Retinal pigment epithelial cell (primary cell): ENCODE measurements around the gene ZFYVE28.

ENCODE experiments used
- DNase-seq: peaks from one replicate; pipeline ENCODE4 v3.0.0-alpha.2; 2010; ENCODE audit warnings: low read depth
- H3K4me3 ChIP-seq: 2 replicates; pipeline ENCODE4 v1.5.1; 2011; ENCODE audit warnings: mild to moderate bottlenecking, low read length, control low read depth, moderate library complexity
- TF ChIP-seq, protein P1 (sequence below): conservative IDR thresholded peaks from 2 replicates; pipeline ENCODE4 v1.5.1; 2011; ENCODE audit warnings: low read depth, low read length, control low read depth, inconsistent platforms

Gene ZFYVE28

DNA sequence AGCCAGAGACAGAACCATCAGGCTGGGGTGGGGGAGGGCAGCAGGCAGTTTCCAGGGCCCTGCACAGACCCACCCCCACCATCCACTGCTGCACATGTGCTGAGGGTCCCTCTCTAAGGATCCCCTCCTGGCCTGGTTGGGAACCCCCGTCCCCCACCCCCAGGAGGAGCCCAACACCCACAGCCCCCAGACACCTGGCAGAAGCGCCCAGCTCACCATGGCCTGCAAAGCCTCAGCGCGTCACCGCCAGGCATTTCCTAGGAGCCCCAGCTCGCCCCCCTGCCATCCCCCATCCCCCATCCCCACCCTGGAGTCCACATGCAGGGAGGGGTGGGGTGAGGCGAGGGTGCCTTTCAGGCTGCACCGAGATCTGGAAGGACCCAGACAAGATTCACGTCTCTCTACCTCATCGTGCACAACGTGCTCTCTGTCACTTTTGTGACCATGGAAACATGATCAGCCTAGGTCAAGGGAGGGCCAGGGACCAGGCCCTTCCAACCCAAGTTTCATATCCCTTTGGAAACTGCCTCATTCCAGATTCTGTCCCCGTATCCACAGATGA, 165.8 kb downstream of the ZFYVE28 start:
- no peak overlapping the region for H3K4me3 ChIP-seq
- TF ChIP-seq, protein P1, sequence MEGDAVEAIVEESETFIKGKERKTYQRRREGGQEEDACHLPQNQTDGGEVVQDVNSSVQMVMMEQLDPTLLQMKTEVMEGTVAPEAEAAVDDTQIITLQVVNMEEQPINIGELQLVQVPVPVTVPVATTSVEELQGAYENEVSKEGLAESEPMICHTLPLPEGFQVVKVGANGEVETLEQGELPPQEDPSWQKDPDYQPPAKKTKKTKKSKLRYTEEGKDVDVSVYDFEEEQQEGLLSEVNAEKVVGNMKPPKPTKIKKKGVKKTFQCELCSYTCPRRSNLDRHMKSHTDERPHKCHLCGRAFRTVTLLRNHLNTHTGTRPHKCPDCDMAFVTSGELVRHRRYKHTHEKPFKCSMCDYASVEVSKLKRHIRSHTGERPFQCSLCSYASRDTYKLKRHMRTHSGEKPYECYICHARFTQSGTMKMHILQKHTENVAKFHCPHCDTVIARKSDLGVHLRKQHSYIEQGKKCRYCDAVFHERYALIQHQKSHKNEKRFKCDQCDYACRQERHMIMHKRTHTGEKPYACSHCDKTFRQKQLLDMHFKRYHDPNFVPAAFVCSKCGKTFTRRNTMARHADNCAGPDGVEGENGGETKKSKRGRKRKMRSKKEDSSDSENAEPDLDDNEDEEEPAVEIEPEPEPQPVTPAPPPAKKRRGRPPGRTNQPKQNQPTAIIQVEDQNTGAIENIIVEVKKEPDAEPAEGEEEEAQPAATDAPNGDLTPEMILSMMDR, result no peak
- no peak for DNase-seq

DNA sequence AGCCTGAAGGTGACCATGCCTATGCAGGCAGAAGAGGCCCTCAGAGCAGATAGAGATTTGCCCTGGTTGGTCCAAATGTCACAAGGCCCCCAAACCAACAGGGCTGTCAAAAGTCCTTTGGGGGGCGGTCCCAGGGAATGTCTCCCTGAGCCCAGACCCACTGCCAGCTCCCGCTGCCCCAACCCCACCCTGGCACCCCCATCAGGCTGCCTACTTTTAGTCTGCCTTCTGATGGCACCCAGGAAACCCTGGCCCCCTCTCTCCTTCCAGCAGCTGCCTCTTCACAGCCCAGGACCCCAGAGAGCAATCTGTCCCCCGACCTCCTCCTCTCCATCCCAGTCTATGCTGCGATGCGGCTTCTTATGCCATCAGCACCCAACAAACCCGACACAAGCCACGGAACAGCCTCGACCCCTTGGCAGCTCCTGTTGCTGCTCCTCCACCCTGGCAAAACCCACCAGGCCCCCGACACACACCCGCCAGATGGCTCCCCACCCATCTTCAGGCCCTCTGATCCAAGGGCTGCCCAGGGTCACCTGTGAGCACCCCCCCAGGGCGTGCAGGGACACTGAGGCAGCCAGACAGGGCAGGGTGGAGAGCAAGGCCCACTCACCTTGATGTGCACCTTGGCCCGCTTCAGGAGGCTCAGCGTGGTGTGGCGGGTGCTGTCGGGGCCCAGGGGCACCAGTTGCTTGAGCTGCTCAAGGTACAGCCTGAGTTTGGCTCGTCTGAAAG, 166.5 kb downstream of the ZFYVE28 start:
- H3K4me3 ChIP-seq, result no peak overlapping the region
- DNase-seq, result no peak
- TF ChIP-seq, protein P1, result no peak

DNA sequence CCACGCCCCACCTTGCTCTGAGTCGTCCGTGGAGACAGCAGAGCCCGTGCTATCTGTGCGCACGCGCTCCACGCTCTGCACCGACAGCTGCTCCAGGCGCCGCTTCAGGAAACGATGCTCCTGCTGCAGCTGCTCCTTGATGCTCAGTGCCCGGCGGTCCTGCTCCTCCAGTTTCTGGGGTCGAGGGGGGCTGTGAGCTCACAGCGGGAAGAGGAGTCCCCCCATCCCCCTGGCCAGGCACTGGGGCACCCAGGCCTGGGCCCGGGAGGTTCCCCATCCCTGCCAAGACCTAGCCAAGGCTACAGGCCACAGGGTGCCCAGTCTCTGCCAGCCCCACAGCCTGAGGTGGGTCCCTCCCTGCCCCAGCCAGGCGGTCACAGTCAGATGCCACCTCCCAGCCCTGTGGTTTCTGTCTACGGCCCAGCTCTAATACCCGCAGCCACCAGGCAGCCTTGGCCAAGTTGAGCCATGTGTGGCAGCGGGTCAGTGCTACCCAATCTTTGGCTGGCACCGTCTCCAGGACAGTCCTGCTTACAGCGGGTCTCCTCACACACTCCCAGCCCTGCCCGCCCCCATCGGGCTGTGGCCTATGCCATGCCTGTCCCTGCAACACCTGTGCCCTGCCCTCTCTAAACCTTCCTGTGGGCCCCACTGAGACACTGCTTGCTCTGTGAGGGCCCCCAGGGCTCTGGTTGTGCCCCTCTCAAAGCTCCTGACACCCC, 167.2 kb downstream of the ZFYVE28 start:
- H3K4me3 ChIP-seq, result no peak overlapping the region
- DNase-seq, result no peak
- TF ChIP-seq, protein P1, result no peak

DNA sequence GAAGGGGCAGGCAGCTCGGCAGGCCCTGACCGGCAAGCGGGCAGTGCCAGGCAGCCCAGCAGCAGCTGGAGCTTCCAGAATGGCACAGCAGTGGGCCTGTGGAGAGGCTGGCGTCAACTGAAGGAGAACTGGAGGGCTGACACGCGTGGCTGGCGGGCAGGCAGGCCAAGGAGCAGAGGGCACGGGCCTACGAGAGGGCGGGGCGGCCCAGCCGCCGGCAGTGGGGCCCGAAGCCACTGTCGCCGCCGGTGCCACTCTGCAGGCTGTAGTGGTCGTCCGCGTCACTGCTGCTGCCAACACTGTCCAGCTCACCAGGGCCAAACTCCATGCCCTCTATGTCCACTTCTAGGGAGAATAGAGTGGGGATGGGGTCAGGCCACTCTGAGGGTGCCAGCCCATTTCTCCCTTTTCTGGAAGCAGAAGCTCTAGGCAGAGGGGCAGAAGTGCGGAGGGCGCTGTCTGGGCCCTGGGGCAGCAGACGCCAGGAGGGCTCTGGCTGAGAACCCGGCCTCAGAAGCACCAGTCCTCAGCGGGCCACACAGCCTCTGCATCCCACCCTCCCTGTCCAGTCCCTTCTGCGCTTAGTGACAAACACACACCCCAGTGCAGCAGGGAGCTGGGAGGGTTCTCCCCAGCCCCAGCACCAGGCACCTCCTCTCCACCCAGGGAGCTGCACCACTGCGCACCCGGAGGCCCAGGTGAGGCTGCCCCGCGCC, 167.9 kb downstream of the ZFYVE28 start:
- DNase-seq, result no peak
- no peak overlapping the region for H3K4me3 ChIP-seq
- TF ChIP-seq, protein P1, result no peak

DNA sequence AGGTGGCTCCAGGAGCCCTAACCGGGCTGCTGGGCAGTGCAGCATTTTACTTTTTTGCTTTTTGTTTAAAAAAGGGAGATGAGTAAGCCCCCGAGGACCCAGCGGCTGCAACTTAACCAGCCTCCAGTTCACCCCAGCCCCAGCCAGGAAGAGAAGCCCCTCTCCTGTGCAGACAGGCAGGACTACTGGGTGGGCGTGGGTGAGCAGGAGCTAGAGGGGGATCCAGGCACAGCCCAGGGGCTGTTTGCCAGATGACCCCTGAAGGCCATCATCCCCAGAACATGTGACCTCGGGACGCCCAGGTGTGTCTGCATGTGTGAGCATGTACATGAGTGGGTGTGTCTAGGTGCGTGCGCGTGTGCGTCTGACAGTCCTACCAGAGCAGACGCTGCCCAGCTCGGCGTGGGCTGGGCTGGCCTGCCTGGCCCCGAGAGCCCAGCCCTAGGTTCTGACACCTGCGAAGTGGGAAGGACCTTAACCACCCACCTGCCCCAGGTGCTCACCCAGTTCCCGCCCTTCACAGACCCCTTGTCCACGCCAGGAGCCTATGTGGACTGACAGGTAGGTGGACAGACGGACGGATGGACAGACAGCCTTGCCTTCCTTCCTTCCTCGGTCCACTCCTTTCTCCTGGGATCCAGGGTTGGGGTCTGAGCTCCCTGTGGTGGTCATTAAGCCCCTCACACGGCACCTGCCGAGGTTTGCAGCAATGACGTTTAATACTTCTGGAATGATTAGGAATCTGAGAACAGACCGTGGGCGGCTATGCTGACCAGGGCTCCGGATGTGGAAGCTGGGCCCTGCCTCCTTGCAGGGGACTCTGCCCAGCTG, 168.7 kb downstream of the ZFYVE28 start:
- TF ChIP-seq, protein P1, result no peak
- DNase-seq, result no peak
- H3K4me3 ChIP-seq, result no peak overlapping the region

DNA sequence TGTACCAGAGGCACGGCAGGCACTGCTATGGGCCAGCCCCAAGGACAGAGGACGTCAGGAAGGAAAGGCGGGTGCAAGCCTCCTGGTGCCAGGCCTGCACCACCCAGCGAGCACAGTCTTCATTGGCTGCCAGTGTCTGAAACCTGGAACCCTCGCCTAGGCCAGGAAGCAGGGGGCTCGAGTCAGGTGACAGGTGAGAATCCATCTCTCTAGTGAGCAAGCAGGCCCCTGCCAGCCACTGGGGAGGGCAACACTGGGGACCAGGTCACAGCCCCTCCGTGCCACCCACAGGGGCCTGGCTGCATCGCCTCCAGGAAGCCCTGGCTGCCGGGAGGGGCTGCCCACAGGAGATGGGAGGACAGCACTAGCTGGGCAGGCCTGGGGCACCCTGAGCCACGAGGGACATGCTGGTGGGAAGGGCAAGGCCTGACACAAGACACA, 169.6 kb downstream of the ZFYVE28 start:
- DNase-seq, result no peak
- H3K4me3 ChIP-seq, result no peak overlapping the region
- TF ChIP-seq, protein P1, result no peak
